Neural progenitor cell (in vitro differentiated cells): Measurements from ENCODE around the gene PLB1. TPM values are rescaled to one million over a fixed set of nuclear protein-coding genes. Genes with fewer than 3 reads are reported as not detected.

Experiments
- DNase-seq: peaks from one replicate; pipeline ENCODE4 v3.0.0-alpha.2; 2016; ENCODE audit warnings: low spot score
- H2AFZ ChIP-seq: fragments of 200-600 bp; sonication (generic); replicated peaks from 2 replicates; pipeline ENCODE4 v1.6.1; 2016; ENCODE audit warnings: antibody characterized with exemption
- H3F3A ChIP-seq: fragments of 200-600 bp; sonication (generic); 2 replicates; pipeline ENCODE4 v1.6.1; 2016; ENCODE audit warnings: antibody characterized with exemption, low read depth
- H3K27ac ChIP-seq: fragments of 200-600 bp; sonication (generic); 2 replicates; pipeline ENCODE4 v1.5.1; 2016; ENCODE audit warnings: mild to moderate bottlenecking
- H3K27me3 ChIP-seq: fragments of 200-600 bp; sonication (generic); 2 replicates; pipeline ENCODE4 v1.6.1; 2016; ENCODE audit warnings: mild to moderate bottlenecking, moderate library complexity
- H3K36me3 ChIP-seq: fragments of 200-600 bp; sonication (generic); 2 replicates; pipeline ENCODE4 v1.5.1; 2016
- H3K4me1 ChIP-seq: fragments of 200-600 bp; sonication (generic); 2 replicates; pipeline ENCODE4 v1.6.1; 2016; ENCODE audit warnings: mixed run types
- H3K4me2 ChIP-seq: fragments of 200-600 bp; sonication (generic); 2 replicates; pipeline ENCODE4 v1.6.1; 2016
- H3K4me3 ChIP-seq: fragments of 200-600 bp; sonication (generic); 2 replicates; pipeline ENCODE4 v1.5.1; 2016
- H3K79me2 ChIP-seq: fragments of 200-600 bp; sonication (generic); 2 replicates; pipeline ENCODE4 v1.6.1; 2016; ENCODE audit warnings: low read depth
- H3K9ac ChIP-seq: fragments of 200-600 bp; sonication (generic); 2 replicates; pipeline ENCODE4 v1.6.1; 2016
- H3K9me3 ChIP-seq: fragments of 200-600 bp; sonication (generic); 2 replicates; pipeline ENCODE4 v1.5.1; 2016; ENCODE audit warnings: low read depth
- H4K20me1 ChIP-seq: fragments of 200-600 bp; sonication (generic); 2 replicates; pipeline ENCODE4 v1.6.1; 2016; ENCODE audit warnings: low read depth
- H3K27ac Mint-ChIP-seq: 3 replicates; pipeline ENCODE4 v1.8.0; 2021; ENCODE audit warnings: mixed read lengths
- H3K27me3 Mint-ChIP-seq: 2 replicates; pipeline ENCODE4 v1.8.0; 2022; ENCODE audit warnings: low read depth, mild to moderate bottlenecking, inconsistent platforms, moderate library complexity, mixed read lengths; ENCODE audit not compliant: insufficient read depth
- H3K36me3 Mint-ChIP-seq: 3 replicates; pipeline ENCODE4 v1.8.0; 2021; ENCODE audit warnings: mixed read lengths
- H3K4me1 Mint-ChIP-seq: 3 replicates; pipeline ENCODE4 v1.8.0; 2021; ENCODE audit warnings: mixed read lengths
- H3K4me3 Mint-ChIP-seq: 3 replicates; pipeline ENCODE4 v1.8.0; 2021; ENCODE audit warnings: mild to moderate bottlenecking, moderate library complexity, mixed read lengths
- H3K9me3 Mint-ChIP-seq: 3 replicates; pipeline ENCODE4 v1.8.0; 2020; ENCODE audit warnings: mixed read lengths
- EZH2 ChIP-seq: fragments of 200-600 bp; sonication (generic); IDR thresholded peaks from 2 replicates; pipeline ENCODE4 v1.6.1; 2017; ENCODE audit warnings: antibody characterized with exemption, mild to moderate bottlenecking, moderate library complexity
- EZH2phosphoT487 ChIP-seq: fragments of 200-600 bp; sonication (generic); IDR thresholded peaks from 2 replicates; pipeline ENCODE4 v1.6.1; 2017; ENCODE audit warnings: antibody characterized with exemption
- total RNA-seq: library from RNA; depleted of rRNA; stranded (reverse); fragments of >200 nt; gene quantifications from 2 replicates; pipeline ENCODE4 v1.2.3, GENCODE V29; 2015; ENCODE audit warnings: low replicate concordance
- TF ChIP-seq, protein P1 (sequence below): fragments of 200-600 bp; sonication (generic); IDR thresholded peaks from 2 replicates; pipeline ENCODE4 v1.5.1; 2017; ENCODE audit warnings: antibody characterized with exemption, mild to moderate bottlenecking

Gene PLB1
- total RNA-seq, 1 donor from 2014 or later, result not detected

DNA sequence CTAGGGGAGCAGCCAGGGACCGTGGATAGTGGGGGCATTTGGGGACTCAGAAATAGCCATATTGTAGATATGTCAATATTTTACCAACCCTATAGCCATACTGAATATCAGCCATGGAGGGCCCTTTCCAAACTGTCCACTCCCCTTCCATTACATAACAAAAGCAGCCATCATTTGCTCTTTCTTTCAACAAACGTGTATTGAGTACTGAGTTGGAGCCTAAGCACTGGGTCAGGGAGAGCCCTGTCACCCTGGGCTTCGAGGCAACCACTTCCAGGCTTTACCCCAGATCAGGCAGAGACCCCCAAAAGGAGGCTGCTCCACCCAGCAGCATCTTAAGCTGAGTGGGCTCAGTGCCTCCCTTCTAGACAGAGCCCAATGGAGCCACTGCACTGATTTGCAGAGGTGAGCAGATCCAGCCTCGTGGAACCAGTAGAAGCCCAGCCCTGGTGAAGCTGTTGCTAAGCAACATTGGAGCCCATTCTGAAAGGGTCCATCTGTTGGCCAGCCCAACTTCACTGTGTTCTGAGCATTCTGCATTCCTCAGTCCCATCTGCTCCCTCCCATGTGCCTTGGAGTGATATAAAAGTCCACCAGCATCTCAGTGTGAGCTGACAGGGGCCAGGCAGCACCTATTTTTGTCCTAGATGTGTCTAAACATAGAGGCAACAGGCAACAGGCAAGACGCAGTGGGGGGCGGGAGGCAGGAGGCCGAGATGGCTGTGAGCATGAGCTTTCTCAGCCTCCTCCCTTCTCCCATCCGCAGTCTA, 112.1 kb downstream of the PLB1 start:
- Mint-ChIP-seq H3K27ac (no peak overlapping the region), H3K4me3 (no peak overlapping the region), H3K9me3 (no peaks in the 10 kb centered on the region), H3K27me3 (peaks cover 12% of the 10 kb centered on the region), H3K36me3 (no peaks in the 10 kb centered on the region), H3K4me1 (peaks cover 30% of the 10 kb centered on the region)
- no peaks in the 10 kb centered on the region for H3K79me2 ChIP-seq
- no peak overlapping the region for H3K9ac ChIP-seq
- H4K20me1 ChIP-seq, result no peaks in the 10 kb centered on the region
- H3K27ac ChIP-seq, result no peak overlapping the region
- H3K4me1 ChIP-seq, result peaks cover 17% of the 10 kb centered on the region
- DNase-seq, result peak; percentile 27
- no peaks in the 10 kb centered on the region for H3K36me3 ChIP-seq
- no peak overlapping the region for H3K4me3 ChIP-seq
- no peaks in the 10 kb centered on the region for H3K27me3 ChIP-seq
- no peaks in the 10 kb centered on the region for H3F3A ChIP-seq
- no peaks in the 10 kb centered on the region for H3K9me3 ChIP-seq
- no peak overlapping the region for H3K4me2 ChIP-seq
- TF ChIP-seq EZH2, result no peak
- TF ChIP-seq, protein P1, sequence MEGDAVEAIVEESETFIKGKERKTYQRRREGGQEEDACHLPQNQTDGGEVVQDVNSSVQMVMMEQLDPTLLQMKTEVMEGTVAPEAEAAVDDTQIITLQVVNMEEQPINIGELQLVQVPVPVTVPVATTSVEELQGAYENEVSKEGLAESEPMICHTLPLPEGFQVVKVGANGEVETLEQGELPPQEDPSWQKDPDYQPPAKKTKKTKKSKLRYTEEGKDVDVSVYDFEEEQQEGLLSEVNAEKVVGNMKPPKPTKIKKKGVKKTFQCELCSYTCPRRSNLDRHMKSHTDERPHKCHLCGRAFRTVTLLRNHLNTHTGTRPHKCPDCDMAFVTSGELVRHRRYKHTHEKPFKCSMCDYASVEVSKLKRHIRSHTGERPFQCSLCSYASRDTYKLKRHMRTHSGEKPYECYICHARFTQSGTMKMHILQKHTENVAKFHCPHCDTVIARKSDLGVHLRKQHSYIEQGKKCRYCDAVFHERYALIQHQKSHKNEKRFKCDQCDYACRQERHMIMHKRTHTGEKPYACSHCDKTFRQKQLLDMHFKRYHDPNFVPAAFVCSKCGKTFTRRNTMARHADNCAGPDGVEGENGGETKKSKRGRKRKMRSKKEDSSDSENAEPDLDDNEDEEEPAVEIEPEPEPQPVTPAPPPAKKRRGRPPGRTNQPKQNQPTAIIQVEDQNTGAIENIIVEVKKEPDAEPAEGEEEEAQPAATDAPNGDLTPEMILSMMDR, result no peak
- no peak for TF ChIP-seq EZH2phosphoT487
- H2AFZ ChIP-seq, result peak overlapping the region; percentile 37

DNA sequence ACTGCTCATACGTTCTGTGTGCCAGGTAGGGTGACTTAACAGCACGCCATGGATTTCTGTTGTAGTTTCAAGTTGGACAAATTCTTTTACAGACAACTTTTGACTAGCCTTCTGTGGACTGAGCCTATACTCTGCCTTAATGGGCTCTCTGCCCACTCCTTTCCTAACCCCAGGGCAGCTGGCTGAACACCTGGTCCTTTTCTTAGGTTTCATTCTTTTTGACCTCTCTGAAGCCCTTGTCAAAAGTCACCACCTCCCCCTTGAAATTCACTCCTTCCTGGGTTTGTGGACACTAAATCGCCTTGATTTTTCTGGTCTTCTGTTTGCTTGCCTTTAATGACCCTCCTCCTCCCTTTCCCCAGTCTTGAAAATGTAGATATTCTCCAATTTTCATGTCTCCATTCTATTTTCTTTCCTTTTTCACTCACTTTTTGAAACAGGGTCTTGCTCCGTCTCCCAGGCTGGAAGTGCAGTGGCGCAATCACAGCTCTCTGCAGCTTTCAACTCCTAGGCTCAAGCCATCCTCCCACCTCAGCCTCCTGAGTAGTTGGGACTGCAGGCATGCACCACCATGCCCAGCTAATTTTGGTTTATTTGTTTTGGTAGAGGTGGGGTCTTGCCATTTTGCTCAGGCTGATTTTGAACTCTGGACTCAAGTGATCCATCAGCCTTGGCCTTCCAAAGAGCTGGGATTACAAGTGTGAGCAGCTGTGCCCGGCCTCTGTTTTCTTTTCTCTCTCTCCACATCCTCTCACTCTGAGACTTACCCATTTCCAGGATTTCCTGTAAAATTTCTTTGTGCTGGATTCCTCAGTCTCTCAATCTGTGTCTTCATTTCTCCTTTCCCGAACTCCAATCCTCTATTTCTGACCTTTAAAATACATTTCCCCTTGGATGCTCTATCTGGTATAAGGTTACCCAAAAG, 112.9 kb downstream of the PLB1 start:
- H3F3A ChIP-seq, result no peaks in the 10 kb centered on the region
- no peaks in the 10 kb centered on the region for H3K36me3 Mint-ChIP-seq
- H3K79me2 ChIP-seq, result no peaks in the 10 kb centered on the region
- no peak overlapping the region for H3K4me2 ChIP-seq
- peaks cover 24% of the 10 kb centered on the region for H3K4me1 ChIP-seq
- no peak for DNase-seq
- no peak overlapping the region for H3K27ac Mint-ChIP-seq
- peaks cover 11% of the 10 kb centered on the region for H3K27me3 Mint-ChIP-seq
- no peaks in the 10 kb centered on the region for H3K9me3 Mint-ChIP-seq
- TF ChIP-seq EZH2, result no peak
- TF ChIP-seq, protein P1, result no peak
- no peak for TF ChIP-seq EZH2phosphoT487
- H3K27ac ChIP-seq, result no peak overlapping the region
- no peaks in the 10 kb centered on the region for H3K36me3 ChIP-seq
- H3K27me3 ChIP-seq, result no peaks in the 10 kb centered on the region
- H3K9me3 ChIP-seq, result no peaks in the 10 kb centered on the region
- no peak overlapping the region for H3K4me3 ChIP-seq
- H2AFZ ChIP-seq, result peak overlapping the region; percentile 37
- no peak overlapping the region for H3K4me3 Mint-ChIP-seq
- H3K4me1 Mint-ChIP-seq, result peaks cover 30% of the 10 kb centered on the region
- H3K9ac ChIP-seq, result no peak overlapping the region
- H4K20me1 ChIP-seq, result no peaks in the 10 kb centered on the region

DNA sequence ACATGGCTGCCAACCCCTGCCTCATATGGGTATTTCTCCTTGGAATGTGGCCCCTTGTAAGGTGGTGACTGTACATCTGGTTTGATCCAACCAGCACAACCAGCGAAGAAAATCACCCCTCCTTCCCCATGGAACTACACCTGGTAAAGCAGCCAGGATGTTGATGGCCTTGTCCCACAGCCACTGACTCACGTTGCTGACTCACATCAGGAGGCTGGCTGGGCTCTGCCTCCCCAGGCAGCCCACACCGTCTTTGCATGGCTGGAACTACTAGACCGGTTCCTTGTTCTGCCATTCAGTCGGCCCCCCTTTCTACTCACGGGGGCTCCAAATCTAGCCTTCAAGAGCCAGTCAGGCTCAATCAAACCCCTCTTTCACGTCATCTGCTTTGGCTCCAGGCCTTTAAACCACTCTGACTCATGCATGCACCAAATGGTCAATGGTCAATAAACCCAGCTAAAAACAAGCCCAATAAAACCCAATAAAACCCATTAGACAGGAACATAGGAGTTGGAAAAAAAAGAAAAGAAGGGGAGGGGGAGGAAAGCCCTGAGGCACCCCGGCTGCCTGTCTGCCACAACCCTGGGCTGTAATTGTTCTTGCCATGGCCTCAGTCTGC, 114.8 kb downstream of the PLB1 start:
- H3K27ac Mint-ChIP-seq, result no peak overlapping the region
- no peaks in the 10 kb centered on the region for H3K9me3 ChIP-seq
- H4K20me1 ChIP-seq, result no peaks in the 10 kb centered on the region

More for the DNA sequence above, 114.8 kb downstream of the PLB1 start:
- Histone ChIP-seq H3K36me3 (no peaks in the 10 kb centered on the region), H3K27me3 (no peaks in the 10 kb centered on the region), H2AFZ (no peak overlapping the region), H3K4me3 (no peak overlapping the region), H3K27ac (no peak overlapping the region), H3F3A (no peaks in the 10 kb centered on the region), H3K79me2 (no peaks in the 10 kb centered on the region), H3K4me2 (no peak overlapping the region), H3K9ac (no peak overlapping the region), H3K4me1 (peaks cover 28% of the 10 kb centered on the region)
- Mint-ChIP-seq H3K36me3 (no peaks in the 10 kb centered on the region), H3K9me3 (no peaks in the 10 kb centered on the region), H3K27me3 (peaks cover 6% of the 10 kb centered on the region), H3K4me1 (peaks cover 30% of the 10 kb centered on the region), H3K4me3 (no peak overlapping the region)
- TF ChIP-seq EZH2, result no peak
- TF ChIP-seq, protein P1, result no peak
- TF ChIP-seq EZH2phosphoT487, result no peak
- no peak for DNase-seq
